Heart left ventricle (tissue), 13 donors: ENCODE results near the gene LRRC75B.
"Not testable (repeated sequence)": the region's sequence is repeated elsewhere in the genome, so short reads cannot be mapped to it uniquely, and the experiment has no call there.

Experiments used
- CTCF ChIP-seq, 12 donors: fragments of 200-600 bp; sonication (generic) in 4 of 12; IDR thresholded peaks; one replicate each; pipeline versions ENCODE4 v1.5.0 to v1.8.0; 2018 to 2022; ENCODE audit warnings: antibody characterized with exemption in 12 of 12, mild to moderate bottlenecking in 5 of 12
- POLR2A ChIP-seq, 2 donors: fragments of 450-650 bp; IDR thresholded peaks; one replicate each; pipeline ENCODE4 v1.6.1; 2017; ENCODE audit warnings: antibody characterized with exemption in 2 of 2, mild to moderate bottlenecking in 2 of 2, moderate library complexity in 2 of 2
- donor health status: ischemic (EF 13 %, LVEDD 7.1; RV severe dilation, severe dysfunction).
- donor health status: DM: no; HTN: yes; CAD: no.
- donor health status: DM: no; HTN: no; CAD: no.
- donor health status: ischemic (EF 25% LVEDD 6.9; RV normal size, moderate dysfunction).
- donor health status: ischemic (EF 25% LVEDD 5.7; RV mildly dilated, moderate dysfunction).
- donor health status: ischemic (EF 35%, LVEDD 5.7; RV mildly dilated, moderate dysfunction).
- donor health status: nonischemic (EF 11% LVEDD 7.7; RV severe dilation, severe dysfunction).
- donor health status: DM: yes; HTN: yes; CAD: no.
- donor health status: PGD.
- donor health status: ischemic (EF 29% LVEDD 5.4; RV normal size, mild dysfunction).
- donor health status: nonischemic (EF 23%, LVEDD 6.1; RV moderate dilation, normal function).

DNA sequence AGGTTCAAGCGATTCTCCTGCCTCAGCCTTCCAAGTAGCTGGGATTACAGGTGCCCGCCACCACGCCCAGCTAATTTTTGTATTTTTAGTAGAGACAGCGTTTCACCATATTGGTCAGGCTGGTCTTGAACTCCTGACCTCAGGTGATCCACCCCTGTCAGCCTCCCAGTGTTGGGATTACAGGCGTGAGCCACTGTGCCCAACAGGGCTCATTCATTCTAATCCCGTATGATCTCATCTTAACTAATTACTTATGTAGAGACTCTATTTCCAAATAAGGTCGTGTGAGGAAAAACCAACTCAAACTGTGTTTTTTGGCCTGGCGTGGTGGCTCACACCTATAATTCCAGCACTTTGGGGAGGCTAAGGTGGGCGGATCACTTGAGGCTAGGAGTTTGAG, 4.2 kb upstream of the LRRC75B start:
- TF ChIP-seq POLR2A, CTCF (IDR thresholded peaks at IDR 0.05): not testable (repeated sequence)
